ENCODE results near the gene BCAS1. TPM values are rescaled to one million over a fixed set of nuclear protein-coding genes. Genes with fewer than 3 reads are reported as not detected.

BCAS1 gene
- total and polyA plus RNA-seq, 10 of the 15 experiments (the other 5 are each of a cell fraction or from before 2014, with no cell fraction given) = 0.21 to 1.4 (median 0.55) TPM

- TF ChIP-seq GABPA (IDR thresholded peaks at IDR 0.05; ENCODE audit: low read depth) (peak; percentile 46; the same call in 1 of the 2 replicates), YBX1 (IDR thresholded peaks at IDR 0.05) (no peak), ZBTB11 (CRISPR knock-in tag; IDR thresholded peaks at IDR 0.05) (no peak), CBFB (IDR thresholded peaks at IDR 0.05; ENCODE audit: low read depth) (no peak; the same call in 1 of the 2 replicates), IRF3 (IDR thresholded peaks at IDR 0.05) (no peak), NRF1 (conservative IDR thresholded peaks at IDR 0.05; ENCODE audit: low read depth, low read length) (no peak), PML (IDR thresholded peaks at IDR 0.05; ENCODE audit: low read length) (peak; percentile 72; the same call in 1 of the 2 replicates), TARDBP (IDR thresholded peaks at IDR 0.05; ENCODE audit: borderline replicate concordance) (no peak), CREM (IDR thresholded peaks at IDR 0.05; ENCODE audit: low read depth) (peak; percentile 81), KLF5 (IDR thresholded peaks at IDR 0.05; ENCODE audit: partially characterized antibody) (no peak), BRCA1 (IDR thresholded peaks at IDR 0.05; ENCODE audit: low read depth, low read length) (no peak), ZSCAN29 (IDR thresholded peaks at IDR 0.05) (no peak), EZH2 (IDR thresholded peaks at IDR 0.05; ENCODE audit: borderline replicate concordance, control insufficient read depth, low read depth, low read length) (no peak), ZNF274 (IDR thresholded peaks at IDR 0.05; ENCODE audit: insufficient read depth, insufficient read length) (no peak), RELA (IDR thresholded peaks at IDR 0.05; ENCODE audit: borderline replicate concordance, partially characterized antibody) (no peak), FOS (IDR thresholded peaks at IDR 0.05; ENCODE audit: borderline replicate concordance, extremely low read depth, insufficient read length) (no peak), ATF7 (IDR thresholded peaks at IDR 0.05; ENCODE audit: low read depth) (peak; percentile 87), POLR2A (IDR thresholded peaks at IDR 0.05; ENCODE audit: low read depth, low read length) (peak; percentile 67), WRNIP1 (IDR thresholded peaks at IDR 0.05; ENCODE audit: borderline replicate concordance, low read depth, low read length) (no peak), ZNF24 (IDR thresholded peaks at IDR 0.05) (peak; percentile 67), PAX8 (IDR thresholded peaks at IDR 0.05) (no peak), EED (IDR thresholded peaks at IDR 0.05; ENCODE audit: low read depth) (peak; percentile 93), NFYB (IDR thresholded peaks at IDR 0.05; ENCODE audit: insufficient read depth, low read depth, low read length) (no peak), CEBPZ (IDR thresholded peaks at IDR 0.05; ENCODE audit: low read depth, low read length) (no peak; the same call in 1 of the 2 replicates), SUZ12 (IDR thresholded peaks at IDR 0.05; ENCODE audit: unreplicated experiment) (no peak), NR2F1 (conservative IDR thresholded peaks at IDR 0.05) (peak; percentile 92)
Observed at GRCh38 chr20:53926428-53927028, 143.9 kb downstream of the BCAS1 start (continued).
